GM23338 (cell line): ENCODE measurements around the gene IGFL4. TPM values are rescaled to one million over a fixed set of nuclear protein-coding genes. Genes with fewer than 3 reads are reported as not detected.

Experiments used
- ATAC-seq: fragments of 200-7000 bp; cut with Tn5 transposase; 3 replicates; pipeline ENCODE4 v1.9.1; 2020
- DNase-seq: peaks from one replicate; pipeline ENCODE4 v3.0.0-alpha.2; 2015; ENCODE audit warnings: low spot score
- H2AFZ ChIP-seq: fragments of 200-600 bp; sonication (generic); 2 replicates; pipeline ENCODE4 v1.8.0; 2016; ENCODE audit warnings: antibody characterized with exemption, mild to moderate bottlenecking, moderate library complexity
- H3F3A ChIP-seq: fragments of 200-600 bp; sonication (generic); replicated peaks from 2 replicates; pipeline ENCODE4 v1.8.0; 2017; ENCODE audit warnings: antibody characterized with exemption, mixed run types, low read depth
- H3K27ac ChIP-seq: fragments of 200-600 bp; sonication (generic); 2 replicates; pipeline ENCODE4 v1.6.1; 2016; ENCODE audit warnings: low read depth
- H3K27me3 ChIP-seq: fragments of 200-600 bp; sonication (generic); 2 replicates; pipeline ENCODE4 v1.8.0; 2016; ENCODE audit warnings: mild to moderate bottlenecking, mixed run types, moderate library complexity; ENCODE audit not compliant: insufficient read depth
- H3K36me3 ChIP-seq: fragments of 200-600 bp; sonication (generic); 2 replicates; pipeline ENCODE4 v1.8.0; 2016; ENCODE audit warnings: mild to moderate bottlenecking; ENCODE audit not compliant: insufficient read depth
- H3K4me1 ChIP-seq: fragments of 200-600 bp; sonication (generic); 2 replicates; pipeline ENCODE4 v1.8.0; 2016; ENCODE audit warnings: mild to moderate bottlenecking, moderate library complexity; ENCODE audit not compliant: insufficient read depth
- H3K4me2 ChIP-seq: fragments of 200-600 bp; sonication (generic); 2 replicates; pipeline ENCODE4 v1.7.1; 2017; ENCODE audit warnings: mixed run types
- H3K4me3 ChIP-seq: fragments of 200-600 bp; sonication (generic); 2 replicates; pipeline ENCODE4 v1.6.1; 2016; ENCODE audit warnings: mixed run types
- H3K79me2 ChIP-seq: fragments of 200-600 bp; sonication (generic); replicated peaks from 2 replicates; pipeline ENCODE4 v1.8.0; 2017; ENCODE audit warnings: mild to moderate bottlenecking; ENCODE audit not compliant: insufficient read depth
- H3K9me2 ChIP-seq: fragments of 200-600 bp; sonication (generic); 2 replicates; pipeline ENCODE4 v1.8.0; 2017; ENCODE audit not compliant: insufficient read depth
- H4K20me1 ChIP-seq: fragments of 200-600 bp; sonication (generic); replicated peaks from 2 replicates; pipeline ENCODE4 v1.8.0; 2017; ENCODE audit warnings: mild to moderate bottlenecking; ENCODE audit not compliant: insufficient read depth
- H3K27ac Mint-ChIP-seq: 2 replicates; pipeline ENCODE4 v1.8.0; 2020; ENCODE audit warnings: inconsistent platforms, mild to moderate bottlenecking, moderate library complexity, mixed read lengths
- H3K27me3 Mint-ChIP-seq: 3 replicates; pipeline ENCODE4 v1.8.0; 2022; ENCODE audit warnings: low read depth, mild to moderate bottlenecking, moderate library complexity, mixed read lengths, inconsistent platforms; ENCODE audit not compliant: insufficient read depth, poor library complexity
- H3K36me3 Mint-ChIP-seq: 3 replicates; pipeline ENCODE4 v1.8.0; 2021; ENCODE audit warnings: low read depth, mild to moderate bottlenecking, inconsistent platforms, moderate library complexity, mixed read lengths
- H3K4me1 Mint-ChIP-seq: 3 replicates; pipeline ENCODE4 v1.8.0; 2020; ENCODE audit warnings: mild to moderate bottlenecking, inconsistent platforms, mixed read lengths
- H3K4me3 Mint-ChIP-seq: 3 replicates; pipeline ENCODE4 v1.8.0; 2021; ENCODE audit warnings: moderate library complexity, mild to moderate bottlenecking, inconsistent platforms, mixed read lengths
- H3K9me3 Mint-ChIP-seq: 3 replicates; pipeline ENCODE4 v1.8.0; 2020; ENCODE audit warnings: moderate library complexity, mild to moderate bottlenecking, inconsistent platforms, mixed read lengths
- CREB1 ChIP-seq: fragments of 250-450 bp; sonication (Bioruptor Pico); IDR thresholded peaks from 2 replicates; pipeline ENCODE4 v1.5.0; 2020; ENCODE audit warnings: low read depth, mild to moderate bottlenecking, moderate library complexity
- EZH2 ChIP-seq: fragments of 200-600 bp; sonication (generic); IDR thresholded peaks from one replicate; pipeline ENCODE4 v1.8.0; 2017; ENCODE audit warnings: antibody characterized with exemption, mild to moderate bottlenecking, low read depth; ENCODE audit not compliant: unreplicated experiment
- EZH2phosphoT487 ChIP-seq: fragments of 200-600 bp; sonication (generic); IDR thresholded peaks from one replicate; pipeline ENCODE4 v1.8.1; 2018; ENCODE audit warnings: antibody characterized with exemption; ENCODE audit not compliant: unreplicated experiment
- POLR2AphosphoS5 ChIP-seq: IDR thresholded peaks from 2 replicates; pipeline ENCODE4 v1.6.1; 2016; ENCODE audit warnings: antibody characterized with exemption, low read depth
- STAT1 ChIP-seq: IDR thresholded peaks from one replicate; pipeline ENCODE4 v1.6.1; 2016; ENCODE audit warnings: antibody characterized with exemption; ENCODE audit not compliant: unreplicated experiment
- ZNF114 ChIP-seq: fragments of 250-450 bp; sonication (Bioruptor Pico); IDR thresholded peaks from 2 replicates; pipeline ENCODE4 v1.5.0; 2020; ENCODE audit warnings: mild to moderate bottlenecking, moderate library complexity
- ZNF331 ChIP-seq: fragments of 250-450 bp; sonication (Bioruptor Pico); IDR thresholded peaks from 2 replicates; pipeline ENCODE4 v1.5.0; 2020; ENCODE audit warnings: low read depth, mild to moderate bottlenecking, moderate library complexity
- polyA plus RNA-seq: library from polyadenylated mRNA; unstranded; fragments of >200 nt; fragmentation: Nextera tagmentation; extraction: Ambion mirVana; gene quantifications from 2 replicates; pipeline ENCODE4 v1.2.1, GENCODE V29; 2016
- total RNA-seq: library from RNA; depleted of rRNA; stranded (reverse); fragments of >200 nt; shearing (Covaris generic); gene quantifications from 2 replicates; pipeline ENCODE4 v1.2.3, GENCODE V29; 2014
- TF ChIP-seq, protein P1 (sequence below): fragments of 250-450 bp; sonication (Bioruptor Pico); IDR thresholded peaks from 2 replicates; pipeline ENCODE4 v1.5.0; 2020; ENCODE audit warnings: mild to moderate bottlenecking, moderate library complexity
- TF ChIP-seq, protein P2 (sequence below), 2 experiments: fragments of 200-600 bp in 1 of 2; sonication (generic) in 1 of 2; conservative IDR thresholded peaks; 2 replicates each; pipeline versions ENCODE4 v1.5.1 to v1.6.1; 2016 to 2017; ENCODE audit warnings: antibody characterized with exemption in 2 of 2, low read depth in 2 of 2, mild to moderate bottlenecking in 2 of 2, moderate library complexity in 1 of 2

IGFL4 gene
- total and polyA plus RNA-seq, 2 experiments from 2014 or later: 0.06 to 0.87 TPM

DNA sequence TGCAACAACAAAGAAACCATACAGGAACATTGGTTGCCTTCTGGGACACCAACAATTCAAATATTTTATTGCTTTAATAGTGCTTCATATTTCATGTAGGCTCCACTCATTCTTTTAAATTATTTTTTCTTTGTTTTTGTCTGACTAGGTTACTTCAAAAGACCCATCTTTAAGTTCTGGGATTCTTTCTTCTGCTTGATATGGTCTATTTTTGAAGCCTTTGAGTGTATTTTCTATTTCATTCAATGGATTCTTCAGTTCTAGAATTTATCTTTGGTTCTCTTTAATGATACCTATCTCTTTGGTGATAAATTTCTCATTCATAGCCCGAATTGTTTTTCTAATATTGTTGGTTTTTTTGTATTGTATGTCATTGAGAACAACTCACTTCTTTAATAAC is 45.1 kb upstream of the IGFL4 start (continued):
- TF ChIP-seq, protein P1, sequence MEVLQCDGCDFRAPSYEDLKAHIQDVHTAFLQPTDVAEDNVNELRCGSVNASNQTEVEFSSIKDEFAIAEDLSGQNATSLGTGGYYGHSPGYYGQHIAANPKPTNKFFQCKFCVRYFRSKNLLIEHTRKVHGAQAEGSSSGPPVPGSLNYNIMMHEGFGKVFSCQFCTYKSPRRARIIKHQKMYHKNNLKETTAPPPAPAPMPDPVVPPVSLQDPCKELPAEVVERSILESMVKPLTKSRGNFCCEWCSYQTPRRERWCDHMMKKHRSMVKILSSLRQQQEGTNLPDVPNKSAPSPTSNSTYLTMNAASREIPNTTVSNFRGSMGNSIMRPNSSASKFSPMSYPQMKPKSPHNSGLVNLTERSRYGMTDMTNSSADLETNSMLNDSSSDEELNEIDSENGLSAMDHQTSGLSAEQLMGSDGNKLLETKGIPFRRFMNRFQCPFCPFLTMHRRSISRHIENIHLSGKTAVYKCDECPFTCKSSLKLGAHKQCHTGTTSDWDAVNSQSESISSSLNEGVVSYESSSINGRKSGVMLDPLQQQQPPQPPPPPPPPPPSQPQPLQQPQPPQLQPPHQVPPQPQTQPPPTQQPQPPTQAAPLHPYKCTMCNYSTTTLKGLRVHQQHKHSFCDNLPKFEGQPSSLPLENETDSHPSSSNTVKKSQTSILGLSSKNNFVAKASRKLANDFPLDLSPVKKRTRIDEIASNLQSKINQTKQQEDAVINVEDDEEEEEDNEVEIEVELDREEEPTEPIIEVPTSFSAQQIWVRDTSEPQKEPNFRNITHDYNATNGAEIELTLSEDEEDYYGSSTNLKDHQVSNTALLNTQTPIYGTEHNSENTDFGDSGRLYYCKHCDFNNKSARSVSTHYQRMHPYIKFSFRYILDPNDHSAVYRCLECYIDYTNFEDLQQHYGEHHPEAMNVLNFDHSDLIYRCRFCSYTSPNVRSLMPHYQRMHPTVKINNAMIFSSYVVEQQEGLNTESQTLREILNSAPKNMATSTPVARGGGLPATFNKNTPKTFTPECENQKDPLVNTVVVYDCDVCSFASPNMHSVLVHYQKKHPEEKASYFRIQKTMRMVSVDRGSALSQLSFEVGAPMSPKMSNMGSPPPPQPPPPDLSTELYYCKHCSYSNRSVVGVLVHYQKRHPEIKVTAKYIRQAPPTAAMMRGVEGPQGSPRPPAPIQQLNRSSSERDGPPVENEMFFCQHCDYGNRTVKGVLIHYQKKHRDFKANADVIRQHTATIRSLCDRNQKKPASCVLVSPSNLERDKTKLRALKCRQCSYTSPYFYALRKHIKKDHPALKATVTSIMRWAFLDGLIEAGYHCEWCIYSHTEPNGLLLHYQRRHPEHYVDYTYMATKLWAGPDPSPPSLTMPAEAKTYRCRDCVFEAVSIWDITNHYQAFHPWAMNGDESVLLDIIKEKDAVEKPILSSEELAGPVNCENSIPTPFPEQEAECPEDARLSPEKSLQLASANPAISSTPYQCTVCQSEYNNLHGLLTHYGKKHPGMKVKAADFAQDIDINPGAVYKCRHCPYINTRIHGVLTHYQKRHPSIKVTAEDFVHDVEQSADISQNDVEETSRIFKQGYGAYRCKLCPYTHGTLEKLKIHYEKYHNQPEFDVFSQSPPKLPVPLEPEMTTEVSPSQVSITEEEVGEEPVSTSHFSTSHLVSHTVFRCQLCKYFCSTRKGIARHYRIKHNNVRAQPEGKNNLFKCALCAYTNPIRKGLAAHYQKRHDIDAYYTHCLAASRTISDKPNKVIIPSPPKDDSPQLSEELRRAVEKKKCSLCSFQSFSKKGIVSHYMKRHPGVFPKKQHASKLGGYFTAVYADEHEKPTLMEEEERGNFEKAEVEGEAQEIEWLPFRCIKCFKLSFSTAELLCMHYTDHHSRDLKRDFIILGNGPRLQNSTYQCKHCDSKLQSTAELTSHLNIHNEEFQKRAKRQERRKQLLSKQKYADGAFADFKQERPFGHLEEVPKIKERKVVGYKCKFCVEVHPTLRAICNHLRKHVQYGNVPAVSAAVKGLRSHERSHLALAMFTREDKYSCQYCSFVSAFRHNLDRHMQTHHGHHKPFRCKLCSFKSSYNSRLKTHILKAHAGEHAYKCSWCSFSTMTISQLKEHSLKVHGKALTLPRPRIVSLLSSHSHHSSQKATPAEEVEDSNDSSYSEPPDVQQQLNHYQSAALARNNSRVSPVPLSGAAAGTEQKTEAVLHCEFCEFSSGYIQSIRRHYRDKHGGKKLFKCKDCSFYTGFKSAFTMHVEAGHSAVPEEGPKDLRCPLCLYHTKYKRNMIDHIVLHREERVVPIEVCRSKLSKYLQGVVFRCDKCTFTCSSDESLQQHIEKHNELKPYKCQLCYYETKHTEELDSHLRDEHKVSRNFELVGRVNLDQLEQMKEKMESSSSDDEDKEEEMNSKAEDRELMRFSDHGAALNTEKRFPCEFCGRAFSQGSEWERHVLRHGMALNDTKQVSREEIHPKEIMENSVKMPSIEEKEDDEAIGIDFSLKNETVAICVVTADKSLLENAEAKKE: no peak

DNA sequence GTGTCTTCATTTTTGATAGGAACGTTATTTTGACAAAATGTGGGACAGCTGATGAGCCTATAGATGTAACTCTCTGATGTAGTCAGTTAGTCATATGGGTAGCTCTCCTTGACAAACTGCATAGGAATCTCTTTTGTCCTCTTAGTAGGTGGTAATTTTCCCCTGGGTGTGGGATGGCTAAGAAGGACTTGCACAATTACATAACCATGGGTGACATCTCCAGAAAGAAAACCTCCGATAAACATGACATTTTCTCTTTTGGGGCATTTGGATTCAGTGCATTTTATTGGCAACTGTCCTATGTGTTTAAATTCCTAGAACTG is 41.9 kb upstream of the IGFL4 start:
- H3K36me3 Mint-ChIP-seq: no peaks in the 10 kb centered on the region; the same call in 2 of the 3 replicates
- Histone ChIP-seq H4K20me1 (no peaks in the 10 kb centered on the region), H3F3A (no peaks in the 10 kb centered on the region), H3K27me3 (peaks cover 21% of the 10 kb centered on the region), H3K4me2 (no peak overlapping the region), H3K79me2 (no peaks in the 10 kb centered on the region), H2AFZ (no peak overlapping the region), H3K4me3 (no peak overlapping the region), H3K27ac (no peak overlapping the region), H3K9me2 (peaks cover 3% of the 10 kb centered on the region; the same call in 1 of the 2 replicates), H3K4me1 (no peaks in the 10 kb centered on the region), H3K36me3 (no peaks in the 10 kb centered on the region)
- DNase-seq (no peak), ATAC-seq (no peak)
- no peak overlapping the region for H3K27ac Mint-ChIP-seq
- peaks cover 5% of the 10 kb centered on the region; the same call in 2 of the 3 replicates for H3K9me3 Mint-ChIP-seq
- peaks cover under 1% of the 10 kb centered on the region; the same call in 1 of the 3 replicates for H3K4me1 Mint-ChIP-seq
- no peak overlapping the region for H3K4me3 Mint-ChIP-seq
- H3K27me3 Mint-ChIP-seq: peaks cover 12% of the 10 kb centered on the region
- TF ChIP-seq, protein P2, sequence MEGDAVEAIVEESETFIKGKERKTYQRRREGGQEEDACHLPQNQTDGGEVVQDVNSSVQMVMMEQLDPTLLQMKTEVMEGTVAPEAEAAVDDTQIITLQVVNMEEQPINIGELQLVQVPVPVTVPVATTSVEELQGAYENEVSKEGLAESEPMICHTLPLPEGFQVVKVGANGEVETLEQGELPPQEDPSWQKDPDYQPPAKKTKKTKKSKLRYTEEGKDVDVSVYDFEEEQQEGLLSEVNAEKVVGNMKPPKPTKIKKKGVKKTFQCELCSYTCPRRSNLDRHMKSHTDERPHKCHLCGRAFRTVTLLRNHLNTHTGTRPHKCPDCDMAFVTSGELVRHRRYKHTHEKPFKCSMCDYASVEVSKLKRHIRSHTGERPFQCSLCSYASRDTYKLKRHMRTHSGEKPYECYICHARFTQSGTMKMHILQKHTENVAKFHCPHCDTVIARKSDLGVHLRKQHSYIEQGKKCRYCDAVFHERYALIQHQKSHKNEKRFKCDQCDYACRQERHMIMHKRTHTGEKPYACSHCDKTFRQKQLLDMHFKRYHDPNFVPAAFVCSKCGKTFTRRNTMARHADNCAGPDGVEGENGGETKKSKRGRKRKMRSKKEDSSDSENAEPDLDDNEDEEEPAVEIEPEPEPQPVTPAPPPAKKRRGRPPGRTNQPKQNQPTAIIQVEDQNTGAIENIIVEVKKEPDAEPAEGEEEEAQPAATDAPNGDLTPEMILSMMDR (conservative IDR thresholded peaks at IDR 0.05; ENCODE audit: low read depth in 2 of 2): no peak
- no peak for TF ChIP-seq EZH2phosphoT487
- TF ChIP-seq STAT1: no peak
- no peak for TF ChIP-seq CREB1 (CRISPR knock-in tag)
- TF ChIP-seq POLR2AphosphoS5: no peak
- no peak for TF ChIP-seq ZNF331 (CRISPR knock-in tag)
- TF ChIP-seq, protein P1: no peak
- no peak for TF ChIP-seq EZH2
- TF ChIP-seq ZNF114: no peak
